ENCODE results near the gene SCAND1. TPM values are rescaled to one million over a fixed set of nuclear protein-coding genes. Genes with fewer than 3 reads are reported as not detected.

Gene SCAND1
- total RNA-seq, 1 experiment from 2014 or later = 59.6 TPM

GRCh38 chr20:35968930-35969329 lies 14.6 kb upstream of the SCAND1 start:
- CTCF ChIA-PET = interaction anchor here (1.4 kb wide), 1 partner anchor 24 kb away, joined by 3 read pairs; no protein-coding TSS in a partner anchor
- TF ChIP-seq TCF7L2 (IDR thresholded peaks at IDR 0.05; ENCODE audit: low read depth, low read length) (no peak), POLR2AphosphoS5 (IDR thresholded peaks at IDR 0.05; ENCODE audit: low read depth, low read length) (no peak), SIN3A (IDR thresholded peaks at IDR 0.05; ENCODE audit: borderline replicate concordance, insufficient read depth, low read depth, low read length) (no peak), REST (IDR thresholded peaks at IDR 0.05; ENCODE audit: insufficient read depth in 1 of 2, low read depth in 2 of 2, low read length in 1 of 2) (no peak), CTCF (IDR thresholded peaks at IDR 0.05) (no peak)
- BruUV-seq (replicated peaks) = no TSS peak

GRCh38 chr20:35967979-35968640 lies 13.8 kb upstream of the SCAND1 start, which contains the start of gene CNBD2:
TSS of gene CNBD2 (plus strand) at chr20:35968590. CDS start at chr20:35968763, 173 bp downstream.
- no peaks in the 10 kb centered on the region for H3K36me3 ChIP-seq (ENCODE audit: control insufficient read depth, insufficient read depth, low read length)
- no peaks in the 10 kb centered on the region for H3K9me3 ChIP-seq (ENCODE audit: control insufficient read depth, insufficient read depth, low read depth, low read length)
- POLR2A ChIA-PET = no interaction called here
- TF ChIP-seq TCF7L2 (IDR thresholded peaks at IDR 0.05; ENCODE audit: low read depth, low read length) = no peak
- no peak for TF ChIP-seq SIN3A (IDR thresholded peaks at IDR 0.05; ENCODE audit: borderline replicate concordance, insufficient read depth, low read depth, low read length)
- TF ChIP-seq CTCF (IDR thresholded peaks at IDR 0.05) = no peak
- no peak for TF ChIP-seq POLR2AphosphoS5 (IDR thresholded peaks at IDR 0.05; ENCODE audit: low read depth, low read length)
- no peak for TF ChIP-seq REST (IDR thresholded peaks at IDR 0.05; ENCODE audit: insufficient read depth in 1 of 2, low read depth in 2 of 2, low read length in 1 of 2)
- CTCF ChIA-PET = interaction anchor here (1.4 kb wide), 1 partner anchor 25 kb away, joined by 3 read pairs; no protein-coding TSS in a partner anchor
- H3K27me3 ChIP-seq (ENCODE audit: control insufficient read depth, insufficient read depth, low read length) = no peaks in the 10 kb centered on the region
- in situ Hi-C loops (cut with HindIII; ENCODE audit: low pct_unique_long_range_greater_than_20kb, low sequenced_read_pairs) (no loop called here), intact Hi-C loops (cut with micrococcal nuclease; ENCODE audit: unreplicated experiment) (no loop called here)
- DNase-seq (ENCODE audit: low read depth, low spot score) (no peak), ATAC-seq (no peak)
- no peaks in the 10 kb centered on the region for H3K4me1 ChIP-seq (ENCODE audit: control insufficient read depth, insufficient read depth, low read length)
- H3K4me3 ChIP-seq (ENCODE audit: low read depth in 2 of 2, low read length in 2 of 2) = no peak within 1 kb of the TSS
- BruUV-seq (replicated peaks) = no TSS peak
- no peak within 1 kb of the TSS for H3K27ac ChIP-seq (ENCODE audit: low read length)

More at GRCh38 chr20:35968930-35969329, 14.6 kb upstream of the SCAND1 start:
- intact Hi-C loops (cut with micrococcal nuclease; ENCODE audit: unreplicated experiment) (no loop called here), in situ Hi-C loops (cut with HindIII; ENCODE audit: low pct_unique_long_range_greater_than_20kb, low sequenced_read_pairs) (no loop called here)
- ATAC-seq = no peak
- POLR2A ChIA-PET = no interaction called here
- DNase-seq (ENCODE audit: low read depth, low spot score) = no peak
- H3K9me3 ChIP-seq (ENCODE audit: control insufficient read depth, insufficient read depth, low read depth, low read length) = no peaks in the 10 kb centered on the region
- H3K27ac ChIP-seq (ENCODE audit: low read length) = no peak overlapping the region
- no peaks in the 10 kb centered on the region for H3K4me1 ChIP-seq (ENCODE audit: control insufficient read depth, insufficient read depth, low read length)
- no peak overlapping the region for H3K4me3 ChIP-seq (ENCODE audit: low read depth in 2 of 2, low read length in 2 of 2)
- H3K36me3 ChIP-seq (ENCODE audit: control insufficient read depth, insufficient read depth, low read length) = no peaks in the 10 kb centered on the region
- H3K27me3 ChIP-seq (ENCODE audit: control insufficient read depth, insufficient read depth, low read length) = no peaks in the 10 kb centered on the region
